PC-3 (cell line): Measurements from ENCODE around the gene CDC42EP2. TPM values are rescaled to one million over a fixed set of nuclear protein-coding genes. Genes with fewer than 3 reads are reported as not detected.

Experiments used
- ATAC-seq: fragments of 200-7000 bp; cut with Tn5 transposase; 2 replicates; pipeline ENCODE4 v1.9.1; 2020; ENCODE audit warnings: mild to moderate bottlenecking, moderate library complexity
- BruUV-seq: library from RNA; stranded (reverse); fragments of 400-500 nt; replicated peaks from 2 replicates; lab custom pipeline; 2021; lab: Mats Ljungman, UMichigan
- CTCF ChIA-PET: fragments of 300-600 bp; sonication (Branson Sonifier 250); formaldehyde crosslinking; loops from one replicate; lab custom pipeline; 2022; ENCODE audit warnings: antibody characterized with exemption; lab: Charles Lee
- POLR2A ChIA-PET: fragments of 300-600 bp; sonication (Branson Sonifier 250); formaldehyde crosslinking; loops from one replicate; lab custom pipeline; 2022; ENCODE audit warnings: antibody characterized with exemption; ENCODE audit not compliant: unreplicated experiment; lab: Charles Lee
- DNase-seq: peaks from one replicate; pipeline ENCODE4 v3.0.0-alpha.2; 2015
- H2AFZ ChIP-seq: fragments of 300-600 bp; sonication (generic); 2 replicates; pipeline ENCODE4 v1.6.0; 2016; ENCODE audit warnings: antibody characterized with exemption, low read length
- H3F3A ChIP-seq: fragments of 300-600 bp; sonication (generic); one replicate; pipeline ENCODE4 v1.6.0; 2017; ENCODE audit warnings: antibody characterized with exemption, low read length, control low read depth, mild to moderate bottlenecking; ENCODE audit not compliant: unreplicated experiment
- H3K27ac ChIP-seq: fragments of 300-600 bp; sonication (generic); 2 replicates; pipeline ENCODE4 v1.5.1; 2016; ENCODE audit warnings: mild to moderate bottlenecking, low read length
- H3K27me3 ChIP-seq: fragments of 300-600 bp; sonication (generic); 2 replicates; pipeline ENCODE4 v1.6.1; 2016; ENCODE audit warnings: low read length, mixed read lengths
- H3K36me3 ChIP-seq: fragments of 300-600 bp; sonication (generic); 2 replicates; pipeline ENCODE4 v1.6.1; 2016; ENCODE audit warnings: low read depth, mixed run types, low read length, mixed read lengths
- H3K4me1 ChIP-seq: fragments of 300-600 bp; sonication (generic); 2 replicates; pipeline ENCODE4 v1.5.1; 2016; ENCODE audit warnings: low read length; ENCODE audit not compliant: insufficient read depth
- H3K4me2 ChIP-seq: fragments of 300-600 bp; sonication (generic); 2 replicates; pipeline ENCODE4 v1.6.0; 2016; ENCODE audit warnings: low read length
- H3K4me3 ChIP-seq: fragments of 300-600 bp; sonication (generic); 2 replicates; pipeline ENCODE4 v1.5.1; 2016; ENCODE audit warnings: mild to moderate bottlenecking, low read length, mixed read lengths
- H3K79me2 ChIP-seq: fragments of 300-600 bp; sonication (generic); 2 replicates; pipeline ENCODE4 v1.6.1; 2017; ENCODE audit warnings: low read length, mixed read lengths
- H3K9ac ChIP-seq: fragments of 300-600 bp; sonication (generic); 2 replicates; pipeline ENCODE4 v1.6.0; 2016; ENCODE audit warnings: mild to moderate bottlenecking, low read length
- H3K9me2 ChIP-seq: fragments of 300-600 bp; sonication (generic); replicated peaks from 2 replicates; pipeline ENCODE4 v1.6.1; 2016; ENCODE audit warnings: mixed run types, low read length, mixed read lengths
- H3K9me3 ChIP-seq: fragments of 300-600 bp; sonication (generic); 2 replicates; pipeline ENCODE4 v1.6.1; 2016; ENCODE audit warnings: low read length, mixed read lengths
- H4K20me1 ChIP-seq: fragments of 300-600 bp; sonication (generic); 2 replicates; pipeline ENCODE4 v1.6.1; 2016; ENCODE audit warnings: low read length, mixed read lengths
- EZH2 ChIP-seq: fragments of 300-600 bp; sonication (generic); IDR thresholded peaks from one replicate; pipeline ENCODE4 v1.6.1; 2017; ENCODE audit warnings: antibody characterized with exemption, mild to moderate bottlenecking, low read length; ENCODE audit not compliant: unreplicated experiment
- EZH2phosphoT487 ChIP-seq: fragments of 300-600 bp; sonication (generic); IDR thresholded peaks from 2 replicates; pipeline ENCODE4 v1.6.1; 2018; ENCODE audit warnings: mild to moderate bottlenecking, antibody characterized with exemption, low read length, borderline replicate concordance
- intact Hi-C: fragments of 100-400 bp; cut with micrococcal nuclease; formaldehyde crosslinking; loops from 2 replicates; pipeline ENCODE4 v1.9.0; 2023
- total RNA-seq: library from RNA; depleted of rRNA; stranded (reverse); fragments of >200 nt; gene quantifications from 2 replicates; pipeline ENCODE4 v1.2.3, GENCODE V29; 2014
- TF ChIP-seq, protein P1 (sequence below): fragments of 300-600 bp; sonication (generic); conservative IDR thresholded peaks from 2 replicates; pipeline ENCODE4 v1.5.1; 2017; ENCODE audit warnings: antibody characterized with exemption, low read depth, mild to moderate bottlenecking, low read length

The CDC42EP2 gene
- total RNA-seq, 1 experiment from 2014 or later: 25.7 TPM

DNA sequence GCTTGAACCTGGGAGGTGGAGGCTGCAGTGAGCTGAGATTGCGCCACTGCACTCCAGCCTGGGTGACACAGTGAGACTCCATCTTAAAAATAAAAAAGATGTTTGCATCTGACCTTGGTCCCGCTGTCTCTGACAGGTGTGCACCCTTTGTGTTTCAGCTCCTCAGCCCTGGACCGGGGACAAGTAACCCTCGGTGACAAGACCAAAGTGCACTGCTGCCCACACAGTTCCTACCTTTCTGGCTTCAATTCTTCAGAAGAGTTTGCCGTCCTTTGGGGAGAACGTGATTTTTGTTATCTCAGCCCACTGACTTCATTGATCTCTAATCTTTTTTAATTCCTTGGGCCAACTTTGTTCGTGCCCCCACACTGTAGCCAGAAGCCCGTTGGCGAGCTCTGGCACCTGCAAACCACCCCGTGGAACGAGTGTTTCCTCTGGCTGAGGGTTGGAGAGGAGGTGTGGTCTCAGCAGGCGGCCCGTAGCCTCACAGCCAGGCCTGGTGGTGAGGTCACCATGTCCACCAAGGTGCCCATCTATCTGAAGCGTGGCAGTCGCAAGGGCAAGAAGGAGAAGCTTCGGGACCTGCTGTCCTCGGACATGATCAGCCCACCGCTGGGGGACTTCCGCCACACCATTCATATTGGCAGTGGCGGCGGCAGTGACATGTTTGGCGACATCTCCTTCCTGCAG, 5.9 kb downstream of the CDC42EP2 start:
- H3K9me3 ChIP-seq: no peaks in the 10 kb centered on the region
- no peak for ATAC-seq
- H3K4me3 ChIP-seq: no peak overlapping the region
- POLR2A ChIA-PET: no interaction called here
- DNase-seq: no peak
- intact Hi-C loops: no loop called here
- H3F3A ChIP-seq: peaks cover 5% of the 10 kb centered on the region
- no peak overlapping the region for H2AFZ ChIP-seq
- no peak overlapping the region for H3K4me2 ChIP-seq
- BruUV-seq: no TSS peak
- H3K9ac ChIP-seq: no peak overlapping the region
- CTCF ChIA-PET: no interaction called here
- H3K9me2 ChIP-seq: no peaks in the 10 kb centered on the region
- no peak overlapping the region for H3K27ac ChIP-seq
- H3K4me1 ChIP-seq: peaks cover 19% of the 10 kb centered on the region
- H3K36me3 ChIP-seq: peaks cover 32% of the 10 kb centered on the region
- peaks cover 33% of the 10 kb centered on the region for H4K20me1 ChIP-seq
- TF ChIP-seq EZH2phosphoT487 (no peak), EZH2 (no peak)
- TF ChIP-seq, protein P1, sequence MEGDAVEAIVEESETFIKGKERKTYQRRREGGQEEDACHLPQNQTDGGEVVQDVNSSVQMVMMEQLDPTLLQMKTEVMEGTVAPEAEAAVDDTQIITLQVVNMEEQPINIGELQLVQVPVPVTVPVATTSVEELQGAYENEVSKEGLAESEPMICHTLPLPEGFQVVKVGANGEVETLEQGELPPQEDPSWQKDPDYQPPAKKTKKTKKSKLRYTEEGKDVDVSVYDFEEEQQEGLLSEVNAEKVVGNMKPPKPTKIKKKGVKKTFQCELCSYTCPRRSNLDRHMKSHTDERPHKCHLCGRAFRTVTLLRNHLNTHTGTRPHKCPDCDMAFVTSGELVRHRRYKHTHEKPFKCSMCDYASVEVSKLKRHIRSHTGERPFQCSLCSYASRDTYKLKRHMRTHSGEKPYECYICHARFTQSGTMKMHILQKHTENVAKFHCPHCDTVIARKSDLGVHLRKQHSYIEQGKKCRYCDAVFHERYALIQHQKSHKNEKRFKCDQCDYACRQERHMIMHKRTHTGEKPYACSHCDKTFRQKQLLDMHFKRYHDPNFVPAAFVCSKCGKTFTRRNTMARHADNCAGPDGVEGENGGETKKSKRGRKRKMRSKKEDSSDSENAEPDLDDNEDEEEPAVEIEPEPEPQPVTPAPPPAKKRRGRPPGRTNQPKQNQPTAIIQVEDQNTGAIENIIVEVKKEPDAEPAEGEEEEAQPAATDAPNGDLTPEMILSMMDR: no peak
- no peaks in the 10 kb centered on the region for H3K27me3 ChIP-seq
- peaks cover 66% of the 10 kb centered on the region for H3K79me2 ChIP-seq

DNA sequence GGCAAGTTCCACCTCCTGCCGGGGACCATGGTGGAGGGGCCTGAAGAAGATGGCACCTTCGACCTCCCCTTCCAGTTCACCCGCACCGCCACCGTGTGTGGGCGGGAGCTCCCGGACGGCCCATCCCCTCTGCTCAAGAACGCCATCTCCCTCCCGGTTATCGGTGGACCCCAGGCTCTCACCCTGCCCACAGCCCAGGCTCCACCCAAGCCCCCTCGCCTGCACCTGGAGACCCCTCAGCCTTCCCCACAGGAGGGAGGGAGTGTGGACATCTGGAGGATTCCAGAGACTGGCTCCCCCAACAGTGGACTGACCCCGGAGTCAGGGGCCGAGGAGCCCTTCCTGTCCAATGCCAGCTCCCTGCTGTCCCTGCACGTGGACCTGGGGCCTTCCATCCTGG, 6.4 kb downstream of the CDC42EP2 start:
- H3K4me2 ChIP-seq: no peak overlapping the region
- ChIA-PET CTCF (no interaction called here), POLR2A (no interaction called here)
- no peaks in the 10 kb centered on the region for H3K9me2 ChIP-seq
- no TSS peak for BruUV-seq
- H3F3A ChIP-seq: peaks cover 5% of the 10 kb centered on the region
- H3K79me2 ChIP-seq: peaks cover 60% of the 10 kb centered on the region
- H3K27ac ChIP-seq: no peak overlapping the region
- H3K4me1 ChIP-seq: peaks cover 16% of the 10 kb centered on the region
- no peaks in the 10 kb centered on the region for H3K9me3 ChIP-seq
- peaks cover 33% of the 10 kb centered on the region for H4K20me1 ChIP-seq
- no peaks in the 10 kb centered on the region for H3K27me3 ChIP-seq
- H3K36me3 ChIP-seq: peaks cover 32% of the 10 kb centered on the region
- TF ChIP-seq, protein P1: no peak
- TF ChIP-seq EZH2phosphoT487: no peak
- no peak for TF ChIP-seq EZH2
- H3K9ac ChIP-seq: no peak overlapping the region
- ATAC-seq: no peak
- H2AFZ ChIP-seq: no peak overlapping the region
- no peak for DNase-seq
- intact Hi-C loops: no loop called here
- H3K4me3 ChIP-seq: no peak overlapping the region

DNA sequence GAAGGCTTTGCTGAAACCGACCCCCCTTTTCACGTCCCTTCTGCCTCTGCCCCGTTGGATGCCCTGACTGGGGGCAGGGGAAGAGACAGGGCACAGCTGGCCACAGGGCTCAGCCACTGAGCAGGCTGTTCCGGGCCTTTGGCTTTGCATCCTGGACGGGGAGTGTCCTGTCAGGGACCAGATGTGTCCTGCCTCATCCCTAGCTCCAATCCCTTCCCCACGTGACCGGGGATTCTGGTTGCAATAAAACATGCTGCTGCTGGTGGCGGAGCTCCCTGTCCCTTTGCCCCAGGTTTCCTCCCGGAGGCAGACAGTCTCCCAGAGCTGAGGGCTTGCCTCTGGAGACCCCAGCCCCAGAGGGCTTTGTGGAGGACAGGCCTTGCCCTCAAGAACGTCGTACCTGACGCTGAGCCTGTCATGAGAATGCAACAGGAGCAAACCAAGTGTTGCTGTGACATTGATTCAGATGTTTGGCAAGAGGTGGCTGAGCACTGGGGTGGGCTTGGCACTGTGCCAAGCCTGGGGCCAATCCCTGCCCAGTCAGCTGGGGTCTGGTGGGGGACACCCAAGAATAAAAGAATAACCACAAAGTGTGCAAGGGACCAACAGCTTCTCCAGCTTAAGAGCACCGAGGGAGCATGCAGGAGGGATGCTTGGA, 7.3 kb downstream of the CDC42EP2 start:
- CTCF ChIA-PET: no interaction called here
- Histone ChIP-seq H3K4me1 (peaks cover 8% of the 10 kb centered on the region), H3F3A (peaks cover 5% of the 10 kb centered on the region), H3K79me2 (peaks cover 51% of the 10 kb centered on the region), H4K20me1 (peaks cover 33% of the 10 kb centered on the region), H3K4me2 (no peak overlapping the region), H2AFZ (no peak overlapping the region), H3K9ac (no peak overlapping the region), H3K4me3 (no peak overlapping the region), H3K27ac (no peak overlapping the region), H3K36me3 (peaks cover 32% of the 10 kb centered on the region), H3K27me3 (no peaks in the 10 kb centered on the region), H3K9me2 (no peaks in the 10 kb centered on the region), H3K9me3 (no peaks in the 10 kb centered on the region)
- POLR2A ChIA-PET: no interaction called here
- intact Hi-C loops: no loop called here
- no peak for ATAC-seq
- BruUV-seq: no TSS peak
- DNase-seq: no peak
- no peak for TF ChIP-seq EZH2phosphoT487
- TF ChIP-seq EZH2: no peak
- TF ChIP-seq, protein P1: no peak
